HG02610 (cell line): ENCODE measurements around the gene DCTN3.

Experiments
- ATAC-seq: cut with Tn5 transposase; IDR thresholded peaks from one replicate; pipeline ENCODE4 v1.9.1; 2021; ENCODE audit warnings: mild to moderate bottlenecking, moderate library complexity; ENCODE audit not compliant: unreplicated experiment

The DCTN3 gene

GRCh38 chr9:34575241-34575640, 45.1 kb downstream of the DCTN3 start:
- ATAC-seq: no peak

DNA sequence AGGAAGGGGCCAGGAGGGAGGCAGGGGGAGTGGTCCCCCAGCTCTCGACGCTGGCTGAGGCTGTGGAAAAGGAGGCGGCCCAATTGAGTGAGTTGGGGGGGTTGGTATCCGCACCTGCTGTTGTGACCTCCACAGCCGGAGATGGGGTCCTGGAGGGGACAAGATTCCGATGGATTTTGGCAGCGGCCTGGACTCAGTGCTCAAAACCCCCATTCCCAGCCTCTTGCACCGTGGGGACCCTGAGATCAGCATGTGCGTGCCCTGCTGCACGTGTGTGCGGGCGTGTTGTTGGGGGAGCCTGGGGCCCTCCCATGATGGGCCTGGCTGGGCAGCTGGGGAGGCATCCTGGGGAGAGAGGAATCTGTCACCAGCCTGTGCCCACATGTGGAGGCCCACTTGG, 45.7 kb downstream of the DCTN3 start:
- no peak for ATAC-seq

DNA sequence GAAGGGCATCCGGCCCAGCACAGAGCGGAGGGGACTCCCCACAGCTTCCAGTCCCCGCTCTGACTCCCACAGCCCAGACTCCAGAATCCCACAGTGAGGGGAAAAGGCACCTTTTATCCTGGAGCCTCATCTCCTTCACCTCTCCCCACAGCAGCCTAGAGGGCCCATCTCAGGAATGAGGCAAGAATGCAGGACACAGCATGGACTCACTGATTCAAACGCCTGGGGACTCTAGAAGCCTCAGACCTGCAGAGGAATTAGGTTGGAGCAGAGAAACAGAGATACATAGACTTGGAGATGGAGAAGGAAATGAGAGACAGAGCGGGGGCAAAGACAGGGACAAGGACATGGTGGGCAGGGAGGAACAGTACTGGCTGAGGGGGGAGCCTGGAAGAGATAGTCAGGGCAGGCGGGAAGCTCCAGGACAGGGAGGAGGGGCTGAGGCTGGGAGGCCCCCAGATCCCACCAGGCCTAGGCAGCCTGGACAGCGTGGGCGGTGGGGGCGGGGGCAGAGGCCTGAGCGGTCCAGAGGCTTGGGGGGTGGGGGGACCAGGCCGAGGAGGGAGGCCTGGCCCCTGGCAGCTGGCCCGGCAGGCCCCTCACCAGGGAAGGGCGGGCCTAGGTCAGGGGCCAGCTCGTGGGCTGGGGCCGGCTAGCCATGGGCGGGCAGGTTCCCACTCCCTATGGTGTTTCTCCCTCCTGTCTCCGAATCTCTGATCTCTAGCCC, 46.5 kb downstream of the DCTN3 start:
- ATAC-seq: no peak

DNA sequence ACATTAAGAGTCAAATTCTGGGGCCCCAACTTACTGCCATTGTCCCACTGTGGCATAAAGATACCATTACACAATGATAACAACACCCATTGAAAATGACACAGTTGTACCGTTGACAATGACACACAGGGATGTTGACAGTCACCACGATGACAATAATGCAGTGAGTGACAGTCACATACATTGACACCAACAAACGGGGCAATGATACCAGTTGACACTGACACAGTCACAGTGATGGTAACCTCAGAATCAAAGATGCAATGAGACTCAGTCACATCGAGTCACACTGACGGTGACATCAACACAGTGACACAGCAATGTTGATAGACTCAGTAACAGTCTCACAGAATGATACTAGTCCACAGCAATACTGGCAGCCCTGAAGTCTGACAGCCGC, 47.7 kb downstream of the DCTN3 start:
- no peak for ATAC-seq

GRCh38 chr9:34572092-34572491, 48.2 kb downstream of the DCTN3 start:
- no peak for ATAC-seq

DNA sequence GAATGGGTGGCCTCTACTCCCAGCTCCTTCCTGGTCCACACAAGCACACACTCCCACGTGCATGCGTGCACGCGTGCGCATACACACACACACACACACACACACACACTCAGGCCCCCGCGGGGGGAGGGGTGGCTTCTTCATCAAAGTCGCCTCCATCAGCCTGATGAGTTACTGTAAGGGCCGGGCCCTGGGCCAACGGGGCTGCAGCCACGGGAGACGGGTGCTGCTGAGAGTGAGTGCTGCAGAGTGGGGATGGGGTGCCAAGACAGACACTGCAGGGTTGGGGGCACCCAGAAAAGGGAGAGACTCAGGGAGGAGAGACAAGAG, 48.8 kb downstream of the DCTN3 start:
- no peak for ATAC-seq

DNA sequence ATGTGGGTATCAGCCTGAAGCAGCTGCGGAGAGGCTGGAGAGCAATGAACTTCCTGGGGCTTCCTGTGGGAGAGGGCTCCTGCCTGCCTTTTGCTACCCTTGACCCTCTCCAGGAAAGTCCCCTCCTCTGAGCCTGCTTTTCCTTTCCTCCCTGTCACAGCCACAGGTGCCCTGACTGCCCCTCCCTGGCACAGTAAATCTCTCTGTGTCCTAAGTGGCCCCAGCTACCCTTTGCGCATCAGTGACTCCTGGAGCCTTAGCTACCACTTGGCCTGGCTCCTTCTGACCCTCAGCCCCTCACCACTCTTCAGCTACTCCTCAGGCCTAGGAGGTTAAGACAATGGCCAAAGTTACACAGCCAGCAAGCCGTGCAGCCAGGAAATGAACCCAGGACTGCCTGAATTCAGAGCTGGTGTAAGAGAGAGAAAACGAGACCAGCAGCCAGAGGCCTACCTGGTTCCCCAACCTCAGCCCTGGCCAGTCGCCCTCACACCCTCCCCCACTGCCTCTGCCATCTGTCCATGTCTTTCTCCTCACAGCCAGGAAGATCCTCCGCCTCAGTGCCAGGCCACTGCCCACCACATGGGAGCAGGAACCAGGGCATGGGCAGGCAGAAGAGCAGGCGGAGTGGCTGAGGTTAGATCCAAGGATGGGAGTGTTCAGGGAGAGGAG, 49.4 kb downstream of the DCTN3 start:
- ATAC-seq: no peak

DNA sequence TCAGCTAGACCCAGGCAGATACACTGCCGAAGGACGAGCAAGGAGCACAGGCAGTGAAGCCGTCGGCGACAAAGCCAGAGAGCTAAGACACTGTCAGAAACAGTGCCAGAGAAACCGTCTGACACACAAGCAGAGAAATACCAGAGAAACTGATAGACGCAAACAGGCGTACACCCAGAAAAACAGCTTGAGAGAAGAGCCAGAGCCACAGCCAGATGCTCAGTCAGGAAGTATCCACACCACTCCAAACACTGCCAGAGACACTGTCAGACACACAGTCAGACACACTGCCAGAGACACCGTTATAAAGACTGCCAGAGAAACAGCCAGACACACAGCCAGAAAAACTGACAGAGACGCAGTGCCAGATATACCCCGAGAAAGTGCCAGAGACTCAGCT, 49.9 kb downstream of the DCTN3 start:
- no peak for ATAC-seq

DNA sequence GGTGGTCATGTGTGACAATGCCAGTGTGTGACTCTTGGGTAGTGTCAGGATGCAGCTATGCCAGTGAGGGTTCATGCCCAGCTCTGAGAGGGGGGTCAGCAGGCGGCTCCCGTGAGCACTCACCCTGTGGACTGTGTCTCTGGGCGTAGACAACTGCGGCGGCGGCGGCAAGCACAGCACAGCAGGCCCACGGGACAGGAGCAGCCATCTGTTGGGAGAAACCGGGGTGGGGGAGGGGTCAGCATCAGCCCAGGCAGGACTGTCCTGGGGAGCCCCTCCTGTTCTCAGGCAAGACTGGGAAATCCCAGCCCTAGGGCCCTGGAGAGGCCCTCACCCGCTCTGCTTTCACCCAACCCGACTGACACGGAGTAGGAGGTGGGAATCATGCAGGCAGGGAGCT, 51.5 kb downstream of the DCTN3 start:
- no peak for ATAC-seq

- no peak for ATAC-seq
These were observed 52.2 kb downstream of the DCTN3 start for GRCh38 chr9:34568133-34568532.

GRCh38 chr9:34566972-34567371, 53.3 kb downstream of the DCTN3 start:
- ATAC-seq: no peak

DNA sequence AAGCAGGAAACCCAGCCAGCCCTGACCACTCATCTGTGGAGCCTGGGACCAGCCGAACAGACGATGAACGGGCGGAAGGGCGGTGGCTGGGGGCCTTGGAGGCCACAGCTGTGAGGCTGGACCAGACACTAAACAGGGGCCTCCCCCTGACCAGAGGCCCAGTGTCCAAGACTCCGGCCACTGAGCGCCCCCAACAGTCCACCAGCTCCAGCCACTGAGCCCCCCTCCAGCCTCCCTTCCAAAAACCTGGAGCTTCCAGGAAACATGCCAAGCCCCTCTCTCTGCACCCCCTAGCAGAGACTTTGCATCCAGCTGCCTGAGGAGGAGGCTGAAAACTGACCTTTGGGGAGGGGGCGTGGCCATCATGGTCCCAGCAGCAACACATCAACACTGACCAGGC, 54.0 kb downstream of the DCTN3 start:
- no peak for ATAC-seq

DNA sequence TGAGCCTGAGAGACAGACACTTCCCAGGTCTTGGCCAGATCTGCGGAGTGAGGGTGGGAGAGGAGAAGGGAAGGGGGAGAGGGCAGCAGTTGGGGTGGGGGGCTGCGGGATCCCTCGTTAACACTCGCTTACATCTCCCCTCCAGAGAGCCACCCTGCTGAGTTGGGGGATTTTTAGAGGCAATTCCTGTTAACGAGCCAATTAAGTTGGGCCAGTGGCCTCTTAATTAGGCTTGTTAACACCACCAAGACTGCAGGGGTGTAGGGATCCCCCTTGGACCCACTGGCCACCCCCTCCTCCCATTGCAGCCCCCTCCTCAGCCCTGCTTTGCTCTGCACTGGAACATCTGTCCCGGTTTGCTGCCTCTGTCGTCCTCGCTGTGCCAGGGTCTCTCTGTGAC, 54.4 kb downstream of the DCTN3 start:
- no peak for ATAC-seq

GRCh38 chr9:34564617-34565016, 55.7 kb downstream of the DCTN3 start:
- ATAC-seq: no peak
